Left lung (tissue), 10 donors: ENCODE measurements around the gene PAPPA. TPM values are rescaled to one million over a fixed set of nuclear protein-coding genes. Genes with fewer than 3 reads are reported as not detected.
A peak's percentile ranks its signal among the peaks of the same experiment; 100 is the strongest.

Source experiments
- ATAC-seq: fragments of 200-7000 bp; cut with Tn5 transposase; one replicate; pipeline ENCODE4 v1.9.1; 2020; ENCODE audit warnings: moderate library complexity
- DNase-seq, 4 donors: peaks; one replicate each; pipeline ENCODE4 v3.0.0-alpha.2; 2013 to 2020
- H3K27ac ChIP-seq, 2 donors: fragments of 200-600 bp; sonication (generic) in 1 of 2; one replicate each; pipeline versions ENCODE4 v1.5.0 to v1.8.0; 2020 to 2021
- H3K27me3 ChIP-seq, 2 donors: fragments of 200-600 bp; sonication (generic) in 1 of 2; one replicate each; pipeline versions ENCODE4 v1.5.0 to v1.8.0; 2020 to 2021
- H3K36me3 ChIP-seq, 2 donors: fragments of 200-600 bp; sonication (generic) in 1 of 2; one replicate each; pipeline versions ENCODE4 v1.5.0 to v1.8.0; 2020 to 2021
- H3K4me1 ChIP-seq, 2 donors: fragments of 200-600 bp; one replicate each; pipeline ENCODE4 v1.8.0; 2021
- H3K4me3 ChIP-seq, 2 donors: fragments of 200-600 bp; sonication (generic) in 1 of 2; one replicate each; pipeline versions ENCODE4 v1.5.0 to v1.8.0; 2020 to 2021; ENCODE audit warnings: mild to moderate bottlenecking in 1 of 2
- H3K9me3 ChIP-seq, 2 donors: fragments of 200-600 bp; sonication (generic) in 1 of 2; one replicate each; pipeline versions ENCODE4 v1.5.0 to v1.8.0; 2020 to 2021
- intact Hi-C, 2 donors: fragments of 100-400 bp; cut with DNase I; formaldehyde crosslinking; loops; one replicate each; pipeline versions ENCODE4 v1.11.2 to v1.14.2; 2022
- polyA plus RNA-seq, 6 donors: library from polyadenylated mRNA; unstranded; fragments of 120-200 nt; gene quantifications; one replicate each; pipeline ENCODE4 v1.2.1, GENCODE V29; 2013; ENCODE audit not compliant: insufficient read length in 6 of 6
- total RNA-seq, 2 donors: library from RNA; stranded (reverse); fragmentation: NEBNext Ultra II Directional; extraction: Animal tissue kit (Norgen Biotek cat#: 25700); gene quantifications; one replicate each; pipeline ENCODE4 v1.2.1, GENCODE V29; 2021
- TF ChIP-seq, protein P1 (sequence below), 2 donors: fragments of 200-600 bp; sonication (generic) in 1 of 2; IDR thresholded peaks; one replicate each; pipeline versions ENCODE4 v1.5.0 to v1.8.0; 2021; ENCODE audit warnings: antibody characterized with exemption in 2 of 2
- donor health status: DM: no; HTN: yes; CAD: no.
- donor health status: DM: no; HTN: no; CAD: no.

The PAPPA gene
- total and polyA plus RNA-seq, 8 donors = 1.1 to 9.8 (median 1.3) TPM

- H3K36me3 ChIP-seq = no peaks in the 10 kb centered on the region
- H3K4me1 ChIP-seq = no peaks in the 10 kb centered on the region
- intact Hi-C loops = no loop called here
- DNase-seq (no peak), ATAC-seq (no peak)
- no peak overlapping the region for H3K27ac ChIP-seq
- TF ChIP-seq, protein P1, sequence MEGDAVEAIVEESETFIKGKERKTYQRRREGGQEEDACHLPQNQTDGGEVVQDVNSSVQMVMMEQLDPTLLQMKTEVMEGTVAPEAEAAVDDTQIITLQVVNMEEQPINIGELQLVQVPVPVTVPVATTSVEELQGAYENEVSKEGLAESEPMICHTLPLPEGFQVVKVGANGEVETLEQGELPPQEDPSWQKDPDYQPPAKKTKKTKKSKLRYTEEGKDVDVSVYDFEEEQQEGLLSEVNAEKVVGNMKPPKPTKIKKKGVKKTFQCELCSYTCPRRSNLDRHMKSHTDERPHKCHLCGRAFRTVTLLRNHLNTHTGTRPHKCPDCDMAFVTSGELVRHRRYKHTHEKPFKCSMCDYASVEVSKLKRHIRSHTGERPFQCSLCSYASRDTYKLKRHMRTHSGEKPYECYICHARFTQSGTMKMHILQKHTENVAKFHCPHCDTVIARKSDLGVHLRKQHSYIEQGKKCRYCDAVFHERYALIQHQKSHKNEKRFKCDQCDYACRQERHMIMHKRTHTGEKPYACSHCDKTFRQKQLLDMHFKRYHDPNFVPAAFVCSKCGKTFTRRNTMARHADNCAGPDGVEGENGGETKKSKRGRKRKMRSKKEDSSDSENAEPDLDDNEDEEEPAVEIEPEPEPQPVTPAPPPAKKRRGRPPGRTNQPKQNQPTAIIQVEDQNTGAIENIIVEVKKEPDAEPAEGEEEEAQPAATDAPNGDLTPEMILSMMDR (IDR thresholded peaks at IDR 0.05) = no peak
- H3K27me3 ChIP-seq = no peaks in the 10 kb centered on the region
- no peaks in the 10 kb centered on the region for H3K9me3 ChIP-seq
- no peak overlapping the region for H3K4me3 ChIP-seq
These were observed 93.7 kb downstream of the PAPPA start for GRCh38 chr9:116247284-116247683.

DNA sequence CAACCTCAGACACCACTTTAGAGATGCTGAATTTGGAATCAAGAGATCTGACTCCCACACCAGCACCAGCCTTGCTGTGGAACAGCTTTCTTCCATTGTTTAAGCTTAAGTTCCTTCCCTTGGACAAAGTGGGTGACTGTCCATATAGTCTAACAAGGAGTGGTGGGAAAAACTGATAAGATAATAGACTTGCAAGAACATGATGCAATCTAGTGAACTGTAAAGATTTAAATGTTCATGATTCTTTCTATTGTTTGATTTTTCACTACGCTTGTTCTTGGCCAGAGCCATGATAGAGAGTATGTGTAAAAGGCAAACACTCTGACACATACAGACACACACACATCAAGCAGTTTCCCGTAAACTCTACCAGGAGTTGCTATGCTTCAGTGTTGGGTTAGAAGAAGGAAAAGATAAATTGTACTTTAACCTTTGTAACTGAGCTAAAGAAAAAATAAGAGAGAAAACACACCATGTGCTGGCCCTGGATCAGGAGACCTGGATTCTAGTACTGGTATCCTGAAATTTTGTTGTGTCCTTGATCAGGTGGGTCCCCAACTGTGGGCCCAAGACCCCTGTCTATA is 94.3 kb downstream of the PAPPA start:
- intact Hi-C loops = no loop called here
- Histone ChIP-seq H3K27ac (no peak overlapping the region), H3K4me1 (no peaks in the 10 kb centered on the region), H3K4me3 (no peak overlapping the region), H3K9me3 (no peaks in the 10 kb centered on the region), H3K36me3 (no peaks in the 10 kb centered on the region), H3K27me3 (no peaks in the 10 kb centered on the region)
- no peak for ATAC-seq
- DNase-seq = no peak
- TF ChIP-seq, protein P1 (IDR thresholded peaks at IDR 0.05) = no peak

DNA sequence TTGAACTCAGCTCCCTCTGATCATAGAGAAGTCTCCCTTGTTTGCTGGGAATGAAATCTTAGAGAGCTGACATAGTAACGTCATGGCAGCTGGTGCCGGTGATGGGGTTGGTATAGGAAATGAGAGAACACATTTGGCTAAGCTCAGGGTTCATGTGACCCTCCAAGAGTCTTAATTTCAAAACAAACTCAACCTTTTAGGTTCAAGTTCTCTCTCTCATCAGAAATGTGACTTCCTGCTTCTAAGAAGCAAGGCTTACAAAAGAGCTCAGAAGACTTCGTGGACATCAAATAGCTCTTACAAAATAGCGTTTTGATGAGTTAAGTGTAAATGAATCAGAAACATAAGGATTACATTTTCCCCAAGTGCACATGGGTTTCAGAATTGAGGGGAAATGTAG is 97.3 kb downstream of the PAPPA start:
- DNase-seq = peak in 2 of 4 donors; percentile 29 to 42
- Histone ChIP-seq H3K27me3 (no peaks in the 10 kb centered on the region), H3K9me3 (no peaks in the 10 kb centered on the region), H3K36me3 (no peaks in the 10 kb centered on the region), H3K4me1 (no peaks in the 10 kb centered on the region), H3K4me3 (no peak overlapping the region), H3K27ac (no peak overlapping the region)
- TF ChIP-seq, protein P1 (IDR thresholded peaks at IDR 0.05) = no peak
- intact Hi-C loops = no loop called here
- ATAC-seq = no peak

DNA sequence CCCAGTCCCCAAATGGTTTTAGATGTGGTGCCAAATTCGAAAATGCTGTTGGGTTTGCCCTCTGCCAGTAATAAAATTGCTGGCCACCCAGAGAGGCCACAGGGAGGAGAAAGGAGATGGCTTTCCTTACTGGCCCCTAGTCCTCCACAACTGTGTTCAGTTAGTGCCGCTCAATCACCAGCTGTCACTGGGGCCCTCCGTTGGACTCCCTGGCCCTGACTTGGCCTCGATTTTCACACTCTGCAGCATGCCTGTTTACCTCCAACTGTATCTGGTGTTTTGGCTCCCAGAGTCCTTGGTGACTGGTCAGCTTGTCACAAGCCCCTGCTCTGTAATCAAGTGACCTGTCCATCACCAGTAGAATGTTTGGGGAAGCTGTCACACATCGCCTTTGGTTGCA is 97.8 kb downstream of the PAPPA start:
- Histone ChIP-seq H3K4me1 (no peaks in the 10 kb centered on the region), H3K9me3 (no peaks in the 10 kb centered on the region), H3K36me3 (no peaks in the 10 kb centered on the region), H3K27me3 (no peaks in the 10 kb centered on the region), H3K4me3 (no peak overlapping the region), H3K27ac (no peak overlapping the region)
- intact Hi-C loops = no loop called here
- ATAC-seq (no peak), DNase-seq (no peak)
- TF ChIP-seq, protein P1 (IDR thresholded peaks at IDR 0.05) = no peak

- intact Hi-C loops = no loop called here
- no peaks in the 10 kb centered on the region for H3K9me3 ChIP-seq
- H3K4me3 ChIP-seq = no peak overlapping the region
- no peak for DNase-seq
- H3K4me1 ChIP-seq = no peaks in the 10 kb centered on the region
- TF ChIP-seq, protein P1 (IDR thresholded peaks at IDR 0.05) = no peak
- ATAC-seq = no peak
- H3K27ac ChIP-seq = no peak overlapping the region
- H3K36me3 ChIP-seq = no peaks in the 10 kb centered on the region
- H3K27me3 ChIP-seq = no peaks in the 10 kb centered on the region
These were observed 106.9 kb downstream of the PAPPA start for GRCh38 chr9:116260531-116260930.
